ENCODE measurements around the gene POLD1.

GRCh38 chr19:50376166-50377050 is 7.7 kb upstream of the POLD1 start, which contains the start of gene NR1H2:
- TF ChIP-seq, protein P1, sequence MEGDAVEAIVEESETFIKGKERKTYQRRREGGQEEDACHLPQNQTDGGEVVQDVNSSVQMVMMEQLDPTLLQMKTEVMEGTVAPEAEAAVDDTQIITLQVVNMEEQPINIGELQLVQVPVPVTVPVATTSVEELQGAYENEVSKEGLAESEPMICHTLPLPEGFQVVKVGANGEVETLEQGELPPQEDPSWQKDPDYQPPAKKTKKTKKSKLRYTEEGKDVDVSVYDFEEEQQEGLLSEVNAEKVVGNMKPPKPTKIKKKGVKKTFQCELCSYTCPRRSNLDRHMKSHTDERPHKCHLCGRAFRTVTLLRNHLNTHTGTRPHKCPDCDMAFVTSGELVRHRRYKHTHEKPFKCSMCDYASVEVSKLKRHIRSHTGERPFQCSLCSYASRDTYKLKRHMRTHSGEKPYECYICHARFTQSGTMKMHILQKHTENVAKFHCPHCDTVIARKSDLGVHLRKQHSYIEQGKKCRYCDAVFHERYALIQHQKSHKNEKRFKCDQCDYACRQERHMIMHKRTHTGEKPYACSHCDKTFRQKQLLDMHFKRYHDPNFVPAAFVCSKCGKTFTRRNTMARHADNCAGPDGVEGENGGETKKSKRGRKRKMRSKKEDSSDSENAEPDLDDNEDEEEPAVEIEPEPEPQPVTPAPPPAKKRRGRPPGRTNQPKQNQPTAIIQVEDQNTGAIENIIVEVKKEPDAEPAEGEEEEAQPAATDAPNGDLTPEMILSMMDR (IDR thresholded peaks at IDR 0.05): no peak
- TF ChIP-seq POLR2A (IDR thresholded peaks at IDR 0.05): no peak
